Measurements from ENCODE around the gene VOPP1.
A peak's percentile ranks its signal among the peaks of the same experiment; 100 is the strongest.
"Not testable (repeated sequence)": the region's sequence is repeated elsewhere in the genome, so short reads cannot be mapped to it uniquely, and the experiment has no call there.

VOPP1 gene, protein sequence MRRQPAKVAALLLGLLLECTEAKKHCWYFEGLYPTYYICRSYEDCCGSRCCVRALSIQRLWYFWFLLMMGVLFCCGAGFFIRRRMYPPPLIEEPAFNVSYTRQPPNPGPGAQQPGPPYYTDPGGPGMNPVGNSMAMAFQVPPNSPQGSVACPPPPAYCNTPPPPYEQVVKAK

DNA sequence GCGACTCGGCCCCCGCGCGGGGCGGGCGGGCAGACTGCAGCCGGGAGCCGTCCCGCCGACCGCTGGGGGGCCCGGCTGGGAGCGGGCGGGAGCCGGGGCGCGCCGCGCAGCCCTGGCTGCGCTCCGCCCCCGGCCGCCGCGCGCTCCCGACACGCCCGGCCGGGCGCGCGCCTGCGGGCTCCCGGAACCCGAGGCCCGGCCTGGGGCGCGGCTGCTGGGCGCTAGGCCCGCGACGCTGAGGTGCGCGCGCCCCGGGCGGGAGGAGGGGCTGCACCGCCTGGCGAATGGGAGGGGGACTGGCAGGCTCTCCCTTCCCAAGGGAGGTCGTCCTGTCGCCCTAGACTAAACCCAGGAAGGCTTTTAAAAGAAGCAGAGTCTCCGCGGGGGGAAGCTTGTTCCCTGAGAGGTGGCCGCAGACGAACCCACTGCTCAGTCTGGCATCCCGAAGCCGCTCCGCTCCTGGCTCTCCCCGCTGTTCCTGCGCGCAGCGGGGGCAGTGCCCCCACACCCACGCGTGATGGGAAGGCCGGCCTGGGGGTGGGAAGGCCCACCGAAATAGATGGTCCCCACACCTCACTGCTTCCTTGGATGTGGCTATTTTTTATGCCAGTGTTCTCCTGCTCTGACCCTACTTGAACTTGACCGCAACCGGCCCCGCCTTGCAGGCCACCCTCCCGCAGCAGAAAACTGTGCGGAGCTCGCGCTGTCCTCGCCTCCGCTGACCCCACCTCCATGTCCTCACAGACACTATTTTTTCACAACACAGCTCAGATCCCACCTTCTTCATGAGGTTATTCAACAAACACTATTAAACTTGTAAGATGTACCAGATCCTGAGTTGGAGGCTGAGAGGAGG, at the start of gene VOPP1:
TSS of gene VOPP1 (minus strand) at position 125 of the 856 bp plus-strand sequence. CDS start 178 bp downstream, outside the sequence.
- no peak for DNase-seq (ENCODE audit: low read depth)
- TF ChIP-seq, protein P1, sequence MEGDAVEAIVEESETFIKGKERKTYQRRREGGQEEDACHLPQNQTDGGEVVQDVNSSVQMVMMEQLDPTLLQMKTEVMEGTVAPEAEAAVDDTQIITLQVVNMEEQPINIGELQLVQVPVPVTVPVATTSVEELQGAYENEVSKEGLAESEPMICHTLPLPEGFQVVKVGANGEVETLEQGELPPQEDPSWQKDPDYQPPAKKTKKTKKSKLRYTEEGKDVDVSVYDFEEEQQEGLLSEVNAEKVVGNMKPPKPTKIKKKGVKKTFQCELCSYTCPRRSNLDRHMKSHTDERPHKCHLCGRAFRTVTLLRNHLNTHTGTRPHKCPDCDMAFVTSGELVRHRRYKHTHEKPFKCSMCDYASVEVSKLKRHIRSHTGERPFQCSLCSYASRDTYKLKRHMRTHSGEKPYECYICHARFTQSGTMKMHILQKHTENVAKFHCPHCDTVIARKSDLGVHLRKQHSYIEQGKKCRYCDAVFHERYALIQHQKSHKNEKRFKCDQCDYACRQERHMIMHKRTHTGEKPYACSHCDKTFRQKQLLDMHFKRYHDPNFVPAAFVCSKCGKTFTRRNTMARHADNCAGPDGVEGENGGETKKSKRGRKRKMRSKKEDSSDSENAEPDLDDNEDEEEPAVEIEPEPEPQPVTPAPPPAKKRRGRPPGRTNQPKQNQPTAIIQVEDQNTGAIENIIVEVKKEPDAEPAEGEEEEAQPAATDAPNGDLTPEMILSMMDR (IDR thresholded peaks at IDR 0.05; ENCODE audit: control insufficient read depth, extremely low read depth, insufficient read depth): no peak
- peak within 1 kb of the TSS; percentile 78 for H3K4me3 ChIP-seq (ENCODE audit: low read depth, low read length)

DNA sequence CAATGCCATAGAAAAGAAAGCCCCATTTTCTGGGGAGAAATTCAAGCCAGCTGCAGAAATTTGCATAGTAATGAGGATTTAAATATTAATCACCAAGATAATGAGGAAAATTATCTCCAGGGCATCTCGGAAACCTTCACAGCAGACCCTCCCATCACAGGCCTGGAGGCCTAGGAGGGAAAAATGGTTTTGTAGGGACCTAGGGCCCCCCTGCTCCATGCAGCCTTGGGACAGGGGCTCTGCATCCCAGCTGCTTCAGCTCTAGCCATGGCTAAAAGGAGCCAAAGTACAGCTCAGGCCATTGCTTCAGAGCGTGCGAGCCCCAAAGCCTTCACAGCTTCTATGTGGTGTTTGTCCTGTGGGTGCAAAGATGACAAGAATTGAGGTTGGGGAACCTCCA, 46.6 kb upstream of the VOPP1 start:
- TF ChIP-seq, protein P1 (IDR thresholded peaks at IDR 0.05; ENCODE audit: control insufficient read depth, extremely low read depth, insufficient read depth): no peak
- H3K4me3 ChIP-seq (ENCODE audit: low read depth, low read length): no peak overlapping the region
- DNase-seq (ENCODE audit: low read depth): no peak

DNA sequence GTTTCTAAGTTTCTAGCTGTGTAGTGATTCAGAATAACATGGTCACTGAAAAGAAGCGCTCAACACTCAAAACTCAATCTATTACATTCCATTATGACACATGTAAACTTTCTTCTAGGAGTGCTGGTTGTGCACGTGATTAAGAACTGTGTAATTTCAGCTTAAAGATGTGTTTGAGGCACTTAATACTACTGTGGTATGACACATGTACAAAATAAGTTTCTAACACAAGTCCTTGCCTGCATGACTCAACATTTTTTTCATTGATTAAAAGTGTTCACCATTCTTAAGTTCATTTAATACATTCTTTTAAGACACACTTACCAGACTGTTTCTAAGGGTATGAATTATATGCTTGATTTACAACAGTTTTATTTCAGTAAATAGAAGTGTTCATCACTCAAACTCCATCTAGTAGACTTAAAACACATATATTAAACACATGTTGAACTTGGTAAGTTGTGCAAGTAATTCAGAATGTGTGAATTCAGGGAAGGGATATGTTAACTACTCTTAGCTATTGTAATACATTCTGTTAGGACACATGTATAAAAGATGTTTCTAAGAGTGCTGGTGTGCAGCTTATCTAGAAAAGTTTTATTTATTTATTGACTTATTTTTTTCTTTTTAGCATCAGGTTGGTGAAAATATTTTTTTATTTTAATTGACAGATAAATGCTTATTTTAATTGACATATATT, 42.2 kb upstream of the VOPP1 start:
- not testable (repeated sequence) for H3K4me3 ChIP-seq (ENCODE audit: low read depth, low read length); DNase-seq (ENCODE audit: low read depth)

DNA sequence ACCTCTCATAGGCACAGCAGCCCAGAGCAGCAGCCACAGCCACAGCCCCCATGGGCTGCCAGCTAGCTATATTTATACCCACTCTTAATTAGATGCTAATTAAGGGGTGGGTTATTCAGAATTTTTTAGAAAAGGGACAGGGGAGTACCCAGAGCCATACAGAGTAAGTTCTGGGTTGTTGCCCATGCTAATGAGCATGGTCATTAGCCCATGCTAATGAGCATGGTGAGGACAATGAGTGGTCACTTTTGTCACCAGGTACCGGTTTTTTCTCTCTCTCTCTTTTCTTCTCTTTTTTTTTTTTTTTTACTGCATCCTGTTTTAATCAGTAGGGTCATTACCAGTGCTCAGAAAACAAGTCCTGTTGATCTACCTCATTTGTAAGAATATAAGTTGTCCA, 37.4 kb upstream of the VOPP1 start:
- not testable (repeated sequence) for DNase-seq (ENCODE audit: low read depth); H3K4me3 ChIP-seq (ENCODE audit: low read depth, low read length)

DNA sequence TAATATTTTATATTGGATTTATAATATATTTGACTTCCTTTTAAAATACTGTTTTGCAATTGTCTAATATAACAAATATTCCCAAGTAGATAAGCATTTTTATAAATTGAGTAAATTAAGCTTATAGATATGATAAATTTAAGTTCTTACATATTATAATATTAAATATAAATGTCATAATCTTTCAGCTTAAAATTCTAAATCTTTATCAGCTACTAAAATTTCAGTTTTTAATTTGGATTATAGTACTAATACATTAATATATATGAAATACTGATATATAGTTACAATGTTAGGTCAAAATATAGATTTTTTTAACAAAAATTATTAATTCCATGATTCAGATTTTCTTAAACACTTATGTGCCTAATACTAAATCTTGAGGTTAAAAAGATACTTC, 33.4 kb upstream of the VOPP1 start:
- not testable (repeated sequence) for DNase-seq (ENCODE audit: low read depth); H3K4me3 ChIP-seq (ENCODE audit: low read depth, low read length)

DNA sequence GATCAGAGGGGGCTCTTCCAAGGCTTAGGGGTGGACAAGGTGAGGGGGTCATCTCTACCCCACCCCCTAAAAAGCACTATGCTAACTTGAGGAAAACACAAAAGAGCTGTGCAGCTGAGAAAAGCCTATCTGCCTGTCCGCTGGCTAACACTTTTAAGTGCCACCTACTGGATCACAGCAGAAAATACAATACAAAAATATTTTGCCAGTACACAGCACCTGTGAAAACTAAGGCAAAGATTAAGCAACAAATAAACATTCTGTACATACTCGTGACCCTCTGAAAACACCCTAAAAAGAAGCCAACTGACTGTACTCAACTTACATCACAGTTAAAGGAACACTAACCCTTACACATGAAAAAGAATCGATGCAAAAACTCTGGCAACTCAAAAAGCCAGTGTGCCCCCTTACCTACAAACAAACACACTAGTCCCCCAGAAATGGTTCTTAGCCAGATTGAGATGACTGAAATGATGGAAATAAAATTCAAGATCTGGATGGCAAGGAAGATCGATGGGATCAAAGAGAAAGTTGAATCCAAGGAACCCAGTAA, 25.7 kb upstream of the VOPP1 start:
- H3K4me3 ChIP-seq (ENCODE audit: low read depth, low read length); DNase-seq (ENCODE audit: low read depth): not testable (repeated sequence)
- TF ChIP-seq, protein P1 (IDR thresholded peaks at IDR 0.05; ENCODE audit: control insufficient read depth, extremely low read depth, insufficient read depth): peak; percentile 67

DNA sequence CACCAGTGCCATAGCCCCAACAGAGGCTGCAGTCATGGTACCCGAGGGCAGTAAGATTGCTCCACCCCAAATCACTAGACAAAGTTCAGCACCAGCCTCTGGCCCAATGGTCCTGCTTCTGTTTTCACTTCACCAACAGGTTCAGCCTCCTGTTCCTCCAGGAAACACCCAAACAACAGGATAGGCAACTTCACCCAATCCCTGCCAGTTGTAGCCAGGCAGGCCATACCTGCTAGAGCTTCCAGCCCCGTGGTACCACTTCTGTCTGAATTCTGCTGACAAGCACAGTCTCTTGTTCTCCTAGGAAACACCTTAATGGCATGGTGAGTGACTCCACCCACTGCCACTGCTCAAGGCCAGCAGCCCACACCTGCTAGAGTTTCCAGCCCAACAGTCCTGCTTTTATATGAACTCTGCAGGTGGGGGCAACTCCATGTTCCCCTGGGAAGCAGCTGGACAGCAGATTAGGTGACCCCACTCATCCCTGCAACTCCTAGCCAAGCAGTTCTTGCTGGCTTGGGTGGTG, 25.0 kb upstream of the VOPP1 start:
- not testable (repeated sequence) for DNase-seq (ENCODE audit: low read depth); H3K4me3 ChIP-seq (ENCODE audit: low read depth, low read length)

DNA sequence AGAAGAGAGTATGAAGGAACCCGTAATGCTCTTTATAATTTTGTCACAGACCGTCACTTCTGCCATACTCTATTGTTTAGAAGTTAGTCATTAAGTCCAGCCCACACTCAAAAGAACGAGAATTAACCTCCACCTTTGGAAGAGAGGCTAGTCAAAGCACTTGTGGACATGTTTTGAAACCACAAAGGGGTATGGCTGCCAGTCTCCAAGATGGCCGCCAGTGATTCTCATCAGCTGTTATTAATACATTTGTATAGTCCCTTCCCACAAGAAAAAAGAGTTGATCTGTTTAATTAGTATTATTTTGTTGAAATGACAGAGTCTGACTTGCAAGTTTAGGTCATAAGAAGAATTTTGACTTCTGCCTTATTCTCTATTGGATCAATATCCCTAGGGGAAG, 23.2 kb upstream of the VOPP1 start:
- DNase-seq (ENCODE audit: low read depth): no peak
- TF ChIP-seq, protein P1 (IDR thresholded peaks at IDR 0.05; ENCODE audit: control insufficient read depth, extremely low read depth, insufficient read depth): no peak
- no peak overlapping the region for H3K4me3 ChIP-seq (ENCODE audit: low read depth, low read length)
